Panc1 (cell line): ENCODE measurements around the gene TENT5C.

Experiments
- CTCF ChIP-seq: fragments of 450-650 bp; IDR thresholded peaks from 2 replicates; pipeline ENCODE4 v1.5.1; 2017; ENCODE audit warnings: mild to moderate bottlenecking
- POLR2AphosphoS5 ChIP-seq: IDR thresholded peaks from 2 replicates; pipeline ENCODE4 v1.6.1; 2012; ENCODE audit warnings: mild to moderate bottlenecking, low read depth, low read length, moderate library complexity
- TCF7L2 ChIP-seq: IDR thresholded peaks from 2 replicates; pipeline ENCODE4 v1.6.1; 2011; ENCODE audit warnings: mild to moderate bottlenecking, low read depth, low read length, inconsistent platforms
- TF ChIP-seq, protein P1 (sequence below), 2 experiments: IDR thresholded peaks; 2 replicates each; pipeline ENCODE4 v1.6.1; 2011 to 2012; ENCODE audit warnings: low read depth in 2 of 2, control low read depth in 1 of 2, low read length in 1 of 2, mild to moderate bottlenecking in 1 of 2, moderate library complexity in 1 of 2; ENCODE audit not compliant: insufficient read depth in 1 of 2

GRCh38 chr1:117580436-117580835 lies 25.4 kb upstream of the TENT5C start:
- TF ChIP-seq, protein P1, sequence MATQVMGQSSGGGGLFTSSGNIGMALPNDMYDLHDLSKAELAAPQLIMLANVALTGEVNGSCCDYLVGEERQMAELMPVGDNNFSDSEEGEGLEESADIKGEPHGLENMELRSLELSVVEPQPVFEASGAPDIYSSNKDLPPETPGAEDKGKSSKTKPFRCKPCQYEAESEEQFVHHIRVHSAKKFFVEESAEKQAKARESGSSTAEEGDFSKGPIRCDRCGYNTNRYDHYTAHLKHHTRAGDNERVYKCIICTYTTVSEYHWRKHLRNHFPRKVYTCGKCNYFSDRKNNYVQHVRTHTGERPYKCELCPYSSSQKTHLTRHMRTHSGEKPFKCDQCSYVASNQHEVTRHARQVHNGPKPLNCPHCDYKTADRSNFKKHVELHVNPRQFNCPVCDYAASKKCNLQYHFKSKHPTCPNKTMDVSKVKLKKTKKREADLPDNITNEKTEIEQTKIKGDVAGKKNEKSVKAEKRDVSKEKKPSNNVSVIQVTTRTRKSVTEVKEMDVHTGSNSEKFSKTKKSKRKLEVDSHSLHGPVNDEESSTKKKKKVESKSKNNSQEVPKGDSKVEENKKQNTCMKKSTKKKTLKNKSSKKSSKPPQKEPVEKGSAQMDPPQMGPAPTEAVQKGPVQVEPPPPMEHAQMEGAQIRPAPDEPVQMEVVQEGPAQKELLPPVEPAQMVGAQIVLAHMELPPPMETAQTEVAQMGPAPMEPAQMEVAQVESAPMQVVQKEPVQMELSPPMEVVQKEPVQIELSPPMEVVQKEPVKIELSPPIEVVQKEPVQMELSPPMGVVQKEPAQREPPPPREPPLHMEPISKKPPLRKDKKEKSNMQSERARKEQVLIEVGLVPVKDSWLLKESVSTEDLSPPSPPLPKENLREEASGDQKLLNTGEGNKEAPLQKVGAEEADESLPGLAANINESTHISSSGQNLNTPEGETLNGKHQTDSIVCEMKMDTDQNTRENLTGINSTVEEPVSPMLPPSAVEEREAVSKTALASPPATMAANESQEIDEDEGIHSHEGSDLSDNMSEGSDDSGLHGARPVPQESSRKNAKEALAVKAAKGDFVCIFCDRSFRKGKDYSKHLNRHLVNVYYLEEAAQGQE (IDR thresholded peaks at IDR 0.05; ENCODE audit: insufficient read depth in 1 of 2, low read depth in 2 of 2, low read length in 1 of 2) = no peak
- TF ChIP-seq CTCF (no peak), POLR2AphosphoS5 (no peak), TCF7L2 (no peak)
